ENCODE measurements around the gene TAPT1. TPM values are rescaled to one million over a fixed set of nuclear protein-coding genes. Genes with fewer than 3 reads are reported as not detected.
A peak's percentile ranks its signal among the peaks of the same experiment; 100 is the strongest.

TAPT1 gene
- total RNA-seq, 1 donor from 2014 or later = 72.8 TPM

- intact Hi-C loops (cut with DNase I) = no loop called here
- no peak for DNase-seq
- no peak for TF ChIP-seq CTCF (IDR thresholded peaks at IDR 0.05)
- no peaks in the 10 kb centered on the region for H3K27me3 ChIP-seq (ENCODE audit: low read depth)
- H3K36me3 ChIP-seq = peaks cover 32% of the 10 kb centered on the region
- no peak overlapping the region for H3K27ac ChIP-seq
- no peak for ATAC-seq
- H3K4me3 ChIP-seq = no peak overlapping the region
- H3K4me1 ChIP-seq = peaks cover 35% of the 10 kb centered on the region
- H3K9me3 ChIP-seq = no peaks in the 10 kb centered on the region
Observed at GRCh38 chr4:16207409-16207808, 18.9 kb downstream of the TAPT1 start.

- no peak for TF ChIP-seq CTCF (IDR thresholded peaks at IDR 0.05)
- Histone ChIP-seq H3K27me3 (ENCODE audit: low read depth) (no peaks in the 10 kb centered on the region), H3K4me1 (peaks cover 30% of the 10 kb centered on the region), H3K9me3 (no peaks in the 10 kb centered on the region), H3K36me3 (peaks cover 27% of the 10 kb centered on the region), H3K4me3 (no peak overlapping the region), H3K27ac (no peak overlapping the region)
- ATAC-seq (no peak), DNase-seq (no peak)
- intact Hi-C loops (cut with DNase I) = no loop called here
Observed at GRCh38 chr4:16206848-16207247, 19.4 kb downstream of the TAPT1 start.

GRCh38 chr4:16206301-16206700 is 20.0 kb downstream of the TAPT1 start:
- Histone ChIP-seq H3K4me1 (peaks cover 24% of the 10 kb centered on the region), H3K36me3 (peaks cover 27% of the 10 kb centered on the region), H3K9me3 (no peaks in the 10 kb centered on the region), H3K27me3 (ENCODE audit: low read depth) (no peaks in the 10 kb centered on the region), H3K27ac (no peak overlapping the region), H3K4me3 (no peak overlapping the region)
- no peak for TF ChIP-seq CTCF (IDR thresholded peaks at IDR 0.05)
- ATAC-seq (no peak), DNase-seq (no peak)
- intact Hi-C loops (cut with DNase I) = no loop called here

- no peaks in the 10 kb centered on the region for H3K27me3 ChIP-seq (ENCODE audit: low read depth)
- intact Hi-C loops (cut with DNase I) = no loop called here
- H3K4me3 ChIP-seq = no peak overlapping the region
- H3K36me3 ChIP-seq = peaks cover 28% of the 10 kb centered on the region
- no peak for DNase-seq
- ATAC-seq = peak; percentile 79 to 80
- peaks cover 23% of the 10 kb centered on the region for H3K4me1 ChIP-seq
- H3K9me3 ChIP-seq = no peaks in the 10 kb centered on the region
- H3K27ac ChIP-seq = no peak overlapping the region
- peak; percentile 53 for TF ChIP-seq CTCF (IDR thresholded peaks at IDR 0.05)
Observed at GRCh38 chr4:16205298-16206164, 20.7 kb downstream of the TAPT1 start.

GRCh38 chr4:16204505-16204904 is 21.8 kb downstream of the TAPT1 start:
- no peaks in the 10 kb centered on the region for H3K27me3 ChIP-seq (ENCODE audit: low read depth)
- intact Hi-C loops (cut with DNase I) = no loop called here
- H3K4me1 ChIP-seq = peaks cover 23% of the 10 kb centered on the region
- no peak overlapping the region for H3K4me3 ChIP-seq
- no peak for TF ChIP-seq CTCF (IDR thresholded peaks at IDR 0.05)
- H3K9me3 ChIP-seq = no peaks in the 10 kb centered on the region
- ATAC-seq (peak; percentile 87 to 88), DNase-seq (peak; percentile 61)
- peaks cover 27% of the 10 kb centered on the region for H3K36me3 ChIP-seq
- H3K27ac ChIP-seq = no peak overlapping the region

All from lower lobe of right lung (tissue), 2 donors.